DOHH2 (cell line): ENCODE results near the gene COL5A1.

Source experiments
- H3F3A ChIP-seq: fragments of 200-600 bp; sonication (generic), shearing (Covaris generic); 2 replicates; pipeline ENCODE4 v1.6.0; 2016; ENCODE audit warnings: antibody characterized with exemption, mild to moderate bottlenecking; ENCODE audit not compliant: control insufficient read depth, insufficient read depth
- H3K27ac ChIP-seq: fragments of 200-600 bp; sonication (generic); 2 replicates; pipeline ENCODE4 v1.5.1; 2014; ENCODE audit warnings: low read depth, mild to moderate bottlenecking, low read length, moderate library complexity
- H3K27me3 ChIP-seq: fragments of 200-600 bp; sonication (generic); 2 replicates; pipeline ENCODE4 v1.6.1; 2014; ENCODE audit warnings: mild to moderate bottlenecking, low read length, mixed read lengths; ENCODE audit not compliant: control insufficient read depth
- H3K36me3 ChIP-seq: fragments of 200-600 bp; sonication (generic); 2 replicates; pipeline ENCODE4 v1.6.1; 2014; ENCODE audit warnings: mild to moderate bottlenecking, low read length, moderate library complexity, mixed read lengths; ENCODE audit not compliant: control insufficient read depth
- H3K4me1 ChIP-seq: fragments of 200-600 bp; sonication (generic); 2 replicates; pipeline ENCODE4 v1.6.1; 2014; ENCODE audit warnings: mild to moderate bottlenecking, low read length, mixed read lengths; ENCODE audit not compliant: control insufficient read depth
- H3K4me2 ChIP-seq: fragments of 200-600 bp; sonication (generic); 2 replicates; pipeline ENCODE4 v1.6.0; 2014; ENCODE audit warnings: mild to moderate bottlenecking, low read length, moderate library complexity
- H3K4me3 ChIP-seq: fragments of 200-600 bp; sonication (generic); 2 replicates; pipeline ENCODE4 v1.5.1; 2014; ENCODE audit warnings: mild to moderate bottlenecking, low read length, mixed read lengths
- H3K79me2 ChIP-seq: fragments of 200-600 bp; sonication (generic); 2 replicates; pipeline ENCODE4 v1.6.1; 2014; ENCODE audit warnings: mild to moderate bottlenecking, low read length, mixed read lengths; ENCODE audit not compliant: control insufficient read depth
- H3K9me2 ChIP-seq: fragments of 200-600 bp; sonication (generic); replicated peaks from 2 replicates; pipeline ENCODE4 v1.6.1; 2014; ENCODE audit warnings: mild to moderate bottlenecking, low read length, mixed read lengths; ENCODE audit not compliant: control insufficient read depth
- H3K9me3 ChIP-seq: fragments of 200-600 bp; sonication (generic); 2 replicates; pipeline ENCODE4 v1.6.1; 2014; ENCODE audit warnings: antibody characterized with exemption, low read length, mixed read lengths; ENCODE audit not compliant: control insufficient read depth, insufficient read depth
- H4K20me1 ChIP-seq: fragments of 200-600 bp; sonication (generic); 2 replicates; pipeline ENCODE4 v1.6.0; 2014; ENCODE audit warnings: low read depth, mild to moderate bottlenecking, antibody characterized with exemption, low read length, moderate library complexity; ENCODE audit not compliant: control insufficient read depth, insufficient read depth
- EZH2phosphoT487 ChIP-seq: fragments of 200-600 bp; sonication (generic); IDR thresholded peaks from 2 replicates; pipeline ENCODE4 v1.6.1; 2017; ENCODE audit warnings: borderline replicate concordance, mild to moderate bottlenecking, antibody characterized with exemption, low read length, moderate library complexity, mixed read lengths
- TF ChIP-seq, protein P1 (sequence below): fragments of 200-600 bp; sonication (generic); IDR thresholded peaks from one replicate; pipeline ENCODE4 v1.5.1; 2014; ENCODE audit warnings: antibody characterized with exemption, mild to moderate bottlenecking, low read depth, low read length; ENCODE audit not compliant: poor library complexity, severe bottlenecking

COL5A1 gene

DNA sequence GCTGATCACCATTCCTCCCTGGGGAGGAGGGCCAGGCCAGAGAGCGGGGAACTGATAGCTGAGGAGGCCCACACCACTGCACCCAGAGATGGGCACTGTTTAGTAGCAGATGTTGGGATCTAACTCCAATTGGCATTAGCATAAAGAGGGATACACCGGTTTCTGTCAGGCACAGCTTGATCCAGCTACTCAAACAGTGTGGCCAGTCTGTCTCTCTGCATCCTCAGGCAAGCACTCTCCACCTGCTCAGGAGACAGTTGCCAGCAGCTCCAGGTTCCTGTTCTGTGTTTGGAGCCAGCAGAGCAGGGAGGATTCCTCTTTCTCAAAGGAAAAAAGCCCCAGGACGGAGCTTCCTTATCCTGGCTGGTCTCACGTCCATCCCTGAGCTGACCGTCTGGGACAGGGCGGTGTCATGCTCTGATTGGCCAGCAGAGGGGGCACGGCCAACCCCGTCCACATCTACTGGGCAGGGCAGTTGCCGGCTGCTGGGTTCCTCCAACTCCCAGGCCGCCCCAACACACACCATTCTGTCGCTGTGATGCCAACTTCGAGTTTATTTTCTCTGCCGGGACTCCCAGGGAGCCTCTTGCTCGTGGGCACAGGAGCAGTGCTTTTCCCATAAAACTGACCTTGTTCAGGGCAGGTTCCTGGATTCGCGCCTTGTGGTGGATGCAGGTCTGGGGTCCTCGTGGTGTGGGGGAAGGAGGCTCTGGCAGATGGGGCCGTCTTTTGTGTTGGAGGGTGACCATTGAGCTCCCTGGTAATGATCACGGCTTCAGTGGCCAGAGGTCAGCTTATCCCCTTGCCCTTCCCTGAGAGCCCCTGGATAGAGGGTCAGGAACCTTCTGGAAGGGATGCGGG is 47.9 kb downstream of the COL5A1 start:
- no peak overlapping the region for H3K4me2 ChIP-seq
- H3K4me1 ChIP-seq: no peaks in the 10 kb centered on the region
- H3K79me2 ChIP-seq: no peaks in the 10 kb centered on the region
- H3K36me3 ChIP-seq: no peaks in the 10 kb centered on the region
- no peak overlapping the region for H3K4me3 ChIP-seq
- TF ChIP-seq, protein P1, sequence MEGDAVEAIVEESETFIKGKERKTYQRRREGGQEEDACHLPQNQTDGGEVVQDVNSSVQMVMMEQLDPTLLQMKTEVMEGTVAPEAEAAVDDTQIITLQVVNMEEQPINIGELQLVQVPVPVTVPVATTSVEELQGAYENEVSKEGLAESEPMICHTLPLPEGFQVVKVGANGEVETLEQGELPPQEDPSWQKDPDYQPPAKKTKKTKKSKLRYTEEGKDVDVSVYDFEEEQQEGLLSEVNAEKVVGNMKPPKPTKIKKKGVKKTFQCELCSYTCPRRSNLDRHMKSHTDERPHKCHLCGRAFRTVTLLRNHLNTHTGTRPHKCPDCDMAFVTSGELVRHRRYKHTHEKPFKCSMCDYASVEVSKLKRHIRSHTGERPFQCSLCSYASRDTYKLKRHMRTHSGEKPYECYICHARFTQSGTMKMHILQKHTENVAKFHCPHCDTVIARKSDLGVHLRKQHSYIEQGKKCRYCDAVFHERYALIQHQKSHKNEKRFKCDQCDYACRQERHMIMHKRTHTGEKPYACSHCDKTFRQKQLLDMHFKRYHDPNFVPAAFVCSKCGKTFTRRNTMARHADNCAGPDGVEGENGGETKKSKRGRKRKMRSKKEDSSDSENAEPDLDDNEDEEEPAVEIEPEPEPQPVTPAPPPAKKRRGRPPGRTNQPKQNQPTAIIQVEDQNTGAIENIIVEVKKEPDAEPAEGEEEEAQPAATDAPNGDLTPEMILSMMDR: peak; percentile 78
- TF ChIP-seq EZH2phosphoT487: no peak
- no peaks in the 10 kb centered on the region for H3K27me3 ChIP-seq
- no peaks in the 10 kb centered on the region for H3F3A ChIP-seq
- H3K9me2 ChIP-seq: no peaks in the 10 kb centered on the region
- H3K27ac ChIP-seq: no peak overlapping the region
- H4K20me1 ChIP-seq: no peaks in the 10 kb centered on the region
- H3K9me3 ChIP-seq: no peaks in the 10 kb centered on the region; the same call in 1 of the 2 replicates

DNA sequence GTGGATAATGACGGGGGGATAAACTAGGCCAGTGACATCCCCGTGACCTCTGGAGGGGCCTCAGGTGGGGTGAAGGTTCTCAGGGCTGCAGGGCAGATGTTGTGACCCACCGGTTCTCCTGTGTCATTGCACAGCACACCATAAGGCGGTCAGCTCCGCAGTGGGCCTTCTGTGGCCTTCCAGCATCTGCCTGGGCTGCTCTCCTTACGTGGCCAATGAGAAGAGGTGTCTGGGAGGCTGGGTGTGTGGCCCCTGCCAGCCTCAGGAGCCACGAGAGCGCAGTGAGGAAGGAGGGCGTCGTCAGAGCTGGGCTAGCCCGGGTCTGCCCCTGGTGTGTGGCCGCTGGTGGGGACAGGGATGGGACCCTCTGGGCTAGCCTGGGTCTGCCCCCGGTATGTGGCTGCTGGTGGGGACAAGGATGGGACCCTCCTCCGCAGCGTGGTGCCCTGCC is 48.7 kb downstream of the COL5A1 start:
- Histone ChIP-seq H3K27me3 (no peaks in the 10 kb centered on the region), H3F3A (no peaks in the 10 kb centered on the region), H3K79me2 (no peaks in the 10 kb centered on the region), H3K4me1 (no peaks in the 10 kb centered on the region), H3K36me3 (no peaks in the 10 kb centered on the region), H4K20me1 (no peaks in the 10 kb centered on the region), H3K27ac (no peak overlapping the region), H3K9me2 (no peaks in the 10 kb centered on the region), H3K4me2 (no peak overlapping the region), H3K9me3 (no peaks in the 10 kb centered on the region; the same call in 1 of the 2 replicates), H3K4me3 (no peak overlapping the region)
- TF ChIP-seq, protein P1: no peak
- TF ChIP-seq EZH2phosphoT487: no peak

DNA sequence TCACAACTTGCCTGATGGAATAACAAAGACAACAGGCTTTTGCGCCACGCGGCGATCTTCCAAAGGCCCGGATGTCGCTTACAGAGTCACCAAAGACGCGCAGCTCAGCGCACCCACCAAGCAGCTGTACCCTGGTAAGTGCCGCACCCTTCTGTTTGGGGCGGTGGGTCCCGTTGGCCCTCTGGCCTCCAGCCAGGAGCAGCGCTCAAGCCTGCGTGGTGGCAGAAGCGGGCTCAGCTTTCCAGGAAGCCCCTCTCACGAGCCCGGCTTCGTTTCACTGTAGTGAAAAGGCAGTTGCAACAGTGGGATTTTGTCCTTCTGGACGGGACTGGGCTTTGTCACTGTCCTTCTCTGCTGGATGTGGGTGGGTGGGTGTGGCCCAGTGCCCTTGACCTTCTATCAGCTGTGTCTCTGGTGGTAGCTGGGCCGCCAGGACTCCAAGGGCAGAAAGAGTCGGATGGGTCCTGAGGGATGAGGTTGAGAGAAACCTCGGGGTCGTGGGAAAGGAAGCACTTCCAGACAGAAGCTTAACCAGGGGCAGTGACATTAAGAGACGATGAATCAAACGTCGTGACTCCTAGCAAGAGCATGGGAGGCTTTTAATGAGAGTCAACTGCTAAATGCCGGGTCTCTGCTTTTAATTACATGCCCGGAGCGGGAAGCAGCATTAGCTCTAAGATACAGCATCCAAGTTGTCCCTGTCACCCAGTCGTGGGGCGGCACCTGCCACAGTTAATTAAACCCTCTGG is 49.5 kb downstream of the COL5A1 start:
- H3K4me1 ChIP-seq: no peaks in the 10 kb centered on the region
- no peaks in the 10 kb centered on the region for H3K36me3 ChIP-seq
- no peaks in the 10 kb centered on the region for H3K27me3 ChIP-seq
- H3K9me3 ChIP-seq: no peaks in the 10 kb centered on the region
- H3K4me3 ChIP-seq: no peak overlapping the region
- H3F3A ChIP-seq: no peaks in the 10 kb centered on the region
- H3K27ac ChIP-seq: no peak overlapping the region
- no peaks in the 10 kb centered on the region for H3K9me2 ChIP-seq
- H4K20me1 ChIP-seq: no peaks in the 10 kb centered on the region
- no peak overlapping the region for H3K4me2 ChIP-seq
- no peaks in the 10 kb centered on the region for H3K79me2 ChIP-seq
- TF ChIP-seq EZH2phosphoT487: no peak
- TF ChIP-seq, protein P1: no peak
